Mammary epithelial cell (primary cell): ENCODE data around the gene PRND.
"Not testable (repeated sequence)": the region's sequence is repeated elsewhere in the genome, so short reads cannot be mapped to it uniquely, and the experiment has no call there.

Source experiments
- EZH2 ChIP-seq: IDR thresholded peaks from 2 replicates; pipeline ENCODE4 v1.6.1; 2012; ENCODE audit warnings: low read length, inconsistent platforms, borderline replicate concordance
- TF ChIP-seq, protein P1 (sequence below), 2 donors: IDR thresholded peaks in 1 of 2; conservative IDR thresholded peaks in 1 of 2; 2 replicates each; pipeline ENCODE4 v1.5.1; 2011 to 2012; ENCODE audit warnings: inconsistent platforms in 2 of 2, low read length in 2 of 2, mild to moderate bottlenecking in 2 of 2, control low read depth in 1 of 2, low read depth in 1 of 2; ENCODE audit not compliant: insufficient read depth in 1 of 2; ENCODE audit errors: extremely low read depth in 1 of 2

DNA sequence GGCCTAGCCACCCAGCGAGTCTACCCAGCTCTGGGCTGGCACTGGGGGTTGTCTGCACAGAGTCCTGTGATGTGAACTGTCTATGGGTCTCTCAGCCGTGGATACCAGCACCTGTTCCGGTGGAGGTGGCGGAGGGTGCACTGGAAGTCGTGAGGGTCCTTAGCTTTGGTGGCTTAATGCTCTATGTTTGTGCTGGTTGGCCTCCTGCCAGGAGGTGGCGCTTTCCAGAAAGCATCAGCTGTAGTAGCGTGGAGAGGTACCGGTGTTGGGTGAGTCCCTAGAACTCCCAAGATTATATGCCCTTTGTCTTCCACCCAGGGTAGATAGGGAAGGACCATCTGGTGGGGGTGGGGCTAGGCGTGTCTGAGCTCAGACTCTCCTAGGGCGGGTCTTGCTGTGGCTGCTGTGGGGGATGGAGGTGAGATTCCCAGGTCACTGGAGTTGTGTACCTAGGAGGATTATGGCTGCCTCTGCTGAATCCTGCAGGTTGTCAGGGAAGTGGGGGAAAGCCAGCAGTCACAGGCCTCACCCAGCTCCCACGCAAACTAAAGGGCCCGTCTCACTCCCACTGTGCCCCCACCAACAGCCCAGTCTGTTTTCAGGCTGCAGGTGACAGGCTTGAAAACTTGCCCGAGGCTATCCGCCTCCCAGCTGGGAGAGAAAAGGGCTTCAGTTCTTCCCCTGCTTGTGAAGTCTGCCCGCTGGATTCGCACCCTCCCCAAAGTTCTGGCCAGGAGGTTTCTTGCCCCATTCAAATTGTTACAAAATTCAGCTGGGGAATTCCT is 37.6 kb downstream of the PRND start:
- TF ChIP-seq, protein P1, sequence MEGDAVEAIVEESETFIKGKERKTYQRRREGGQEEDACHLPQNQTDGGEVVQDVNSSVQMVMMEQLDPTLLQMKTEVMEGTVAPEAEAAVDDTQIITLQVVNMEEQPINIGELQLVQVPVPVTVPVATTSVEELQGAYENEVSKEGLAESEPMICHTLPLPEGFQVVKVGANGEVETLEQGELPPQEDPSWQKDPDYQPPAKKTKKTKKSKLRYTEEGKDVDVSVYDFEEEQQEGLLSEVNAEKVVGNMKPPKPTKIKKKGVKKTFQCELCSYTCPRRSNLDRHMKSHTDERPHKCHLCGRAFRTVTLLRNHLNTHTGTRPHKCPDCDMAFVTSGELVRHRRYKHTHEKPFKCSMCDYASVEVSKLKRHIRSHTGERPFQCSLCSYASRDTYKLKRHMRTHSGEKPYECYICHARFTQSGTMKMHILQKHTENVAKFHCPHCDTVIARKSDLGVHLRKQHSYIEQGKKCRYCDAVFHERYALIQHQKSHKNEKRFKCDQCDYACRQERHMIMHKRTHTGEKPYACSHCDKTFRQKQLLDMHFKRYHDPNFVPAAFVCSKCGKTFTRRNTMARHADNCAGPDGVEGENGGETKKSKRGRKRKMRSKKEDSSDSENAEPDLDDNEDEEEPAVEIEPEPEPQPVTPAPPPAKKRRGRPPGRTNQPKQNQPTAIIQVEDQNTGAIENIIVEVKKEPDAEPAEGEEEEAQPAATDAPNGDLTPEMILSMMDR (conservative IDR thresholded peaks at IDR 0.05 in 1 of 2, IDR thresholded peaks at IDR 0.05 in 1 of 2; ENCODE audit: extremely low read depth in 1 of 2, insufficient read depth in 1 of 2, low read depth in 1 of 2, low read length in 2 of 2), result not testable (repeated sequence)
- TF ChIP-seq EZH2, result not testable (repeated sequence)
